Measurements from ENCODE around the gene ATP5F1E.

Gene ATP5F1E

DNA sequence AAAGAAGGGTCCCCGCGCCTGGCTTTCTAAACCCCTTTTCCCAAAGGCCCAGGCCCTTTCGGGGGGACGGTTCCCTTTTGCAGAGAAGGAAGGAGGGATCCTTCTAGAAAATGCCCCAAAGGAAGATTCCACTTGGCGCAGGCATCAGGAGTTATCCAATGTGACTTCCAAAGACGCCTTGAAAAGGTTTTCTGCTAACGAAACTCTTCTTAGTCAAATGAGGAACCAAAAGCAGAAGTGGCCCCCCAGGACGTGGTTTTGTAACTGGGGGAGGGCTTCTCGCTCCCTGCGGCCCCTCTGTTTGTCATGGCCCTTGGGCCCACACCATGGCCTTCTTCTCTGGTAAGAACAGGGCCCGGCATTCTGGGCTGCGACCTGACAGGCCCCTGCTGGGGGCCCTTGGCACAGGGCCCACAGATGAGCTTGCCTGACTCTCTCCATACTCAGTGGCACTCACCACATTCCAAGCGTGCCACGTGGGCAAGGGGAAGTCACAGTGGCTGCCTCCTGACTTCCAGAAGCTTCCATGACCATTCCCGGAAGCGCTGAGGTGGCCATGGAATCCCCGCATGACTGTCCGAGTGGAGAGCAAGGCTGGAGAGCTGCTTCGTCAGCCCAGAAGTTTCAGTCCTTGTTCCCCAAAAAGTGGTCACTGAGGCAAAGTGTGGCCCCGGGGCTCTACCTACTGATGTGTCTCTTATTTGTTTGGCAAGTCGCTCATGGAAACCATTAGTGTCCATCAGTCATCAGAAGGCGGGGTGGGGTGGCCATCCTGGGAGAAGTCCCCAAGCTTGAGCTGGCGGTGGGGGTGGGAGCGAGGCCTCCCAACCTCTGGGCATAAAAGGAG lies 24.2 kb downstream of the ATP5F1E start:
- DNase-seq (ENCODE audit: extremely low spot score), result no peak
- CTCF ChIA-PET, result no interaction called here
- TF ChIP-seq BHLHE40 (IDR thresholded peaks at IDR 0.05; ENCODE audit: borderline replicate concordance), result no peak
- TF ChIP-seq ELF4 (IDR thresholded peaks at IDR 0.05), result no peak
- no peak for TF ChIP-seq SP1 (IDR thresholded peaks at IDR 0.05)
- TF ChIP-seq ZNF384 (IDR thresholded peaks at IDR 0.05), result no peak
- TF ChIP-seq TARDBP (IDR thresholded peaks at IDR 0.05), result no peak
- TF ChIP-seq CTBP1 (IDR thresholded peaks at IDR 0.05; ENCODE audit: borderline replicate concordance), result no peak
- no peak for TF ChIP-seq ARNT (IDR thresholded peaks at IDR 0.05)
- TF ChIP-seq FOXA1 (IDR thresholded peaks at IDR 0.05), result no peak
- TF ChIP-seq LEF1 (IDR thresholded peaks at IDR 0.05; ENCODE audit: borderline replicate concordance), result no peak
- no peak for TF ChIP-seq NFRKB (IDR thresholded peaks at IDR 0.05)
- POLR2A ChIA-PET, result interaction anchor here (1.9 kb wide), 1 partner anchor 24 kb away, joined by 10 read pairs; the partner anchor contains the start of gene ATP5F1E

DNA sequence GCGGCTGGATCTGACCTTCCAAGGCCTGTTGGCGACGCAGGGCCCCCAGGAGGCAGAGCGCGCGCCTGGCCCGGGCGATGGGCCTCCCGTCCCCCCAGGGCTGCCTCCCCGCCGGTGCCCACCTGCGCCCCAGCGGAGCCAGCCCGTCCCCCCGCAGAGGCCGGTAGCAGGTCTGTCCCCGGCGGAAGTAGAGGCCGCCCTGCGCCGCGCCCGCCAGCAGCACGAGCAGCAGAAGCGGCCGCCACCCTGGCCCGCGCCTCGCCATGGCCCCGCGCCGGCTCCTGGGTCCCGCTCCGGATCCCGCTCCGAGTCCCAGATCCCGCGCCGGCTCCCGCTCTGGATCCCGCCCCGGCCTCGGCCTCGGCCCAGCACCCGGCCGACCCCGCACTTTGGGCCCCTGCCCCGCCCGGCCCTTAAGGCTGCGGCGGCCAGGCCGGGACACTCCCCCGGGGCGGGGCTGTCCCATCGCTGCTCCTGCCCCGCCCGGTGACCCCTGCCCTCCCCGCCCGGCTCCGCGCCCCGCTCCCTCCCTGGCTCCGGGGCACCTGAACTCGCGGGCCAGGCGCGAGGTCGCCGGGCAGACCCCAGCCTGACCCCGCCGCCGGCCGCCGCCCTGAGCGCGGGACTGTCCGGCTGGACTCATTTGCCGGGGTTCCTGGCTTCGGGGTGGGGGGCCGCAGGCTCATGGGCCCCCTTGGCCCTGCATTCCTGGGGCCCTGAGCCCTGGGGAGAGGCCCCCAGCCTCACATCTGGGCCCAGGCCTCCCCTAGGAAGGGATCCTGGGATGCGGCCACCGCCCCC lies 25.1 kb downstream of the ATP5F1E start, which contains the start of gene CTSZ:
Gene CTSZ, minus strand, starts transcription at position 391 of the 801 bp plus-strand sequence. Its CDS starts 126 bp downstream, at position 265.
- ChIA-PET POLR2A (no interaction called here), CTCF (no interaction called here)
- no peak for TF ChIP-seq CTBP1 (IDR thresholded peaks at IDR 0.05; ENCODE audit: borderline replicate concordance)
- TF ChIP-seq FOXA1 (IDR thresholded peaks at IDR 0.05), result no peak
- no peak for TF ChIP-seq FOXK2 (IDR thresholded peaks at IDR 0.05)
- TF ChIP-seq, protein P1, sequence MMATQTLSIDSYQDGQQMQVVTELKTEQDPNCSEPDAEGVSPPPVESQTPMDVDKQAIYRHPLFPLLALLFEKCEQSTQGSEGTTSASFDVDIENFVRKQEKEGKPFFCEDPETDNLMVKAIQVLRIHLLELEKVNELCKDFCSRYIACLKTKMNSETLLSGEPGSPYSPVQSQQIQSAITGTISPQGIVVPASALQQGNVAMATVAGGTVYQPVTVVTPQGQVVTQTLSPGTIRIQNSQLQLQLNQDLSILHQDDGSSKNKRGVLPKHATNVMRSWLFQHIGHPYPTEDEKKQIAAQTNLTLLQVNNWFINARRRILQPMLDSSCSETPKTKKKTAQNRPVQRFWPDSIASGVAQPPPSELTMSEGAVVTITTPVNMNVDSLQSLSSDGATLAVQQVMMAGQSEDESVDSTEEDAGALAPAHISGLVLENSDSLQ (IDR thresholded peaks at IDR 0.05), result no peak
- no peak for TF ChIP-seq ARNT (IDR thresholded peaks at IDR 0.05)
- no peak for TF ChIP-seq BHLHE40 (IDR thresholded peaks at IDR 0.05; ENCODE audit: borderline replicate concordance)
- no peak for TF ChIP-seq HDGF (IDR thresholded peaks at IDR 0.05; ENCODE audit: borderline replicate concordance)
- no peak for TF ChIP-seq ELF4 (IDR thresholded peaks at IDR 0.05)
- no peak for TF ChIP-seq ZNF384 (IDR thresholded peaks at IDR 0.05)
- no peak for TF ChIP-seq L3MBTL2 (conservative IDR thresholded peaks at IDR 0.05)
- TF ChIP-seq FOXM1 (IDR thresholded peaks at IDR 0.05; ENCODE audit: borderline replicate concordance), result no peak
- TF ChIP-seq SP1 (IDR thresholded peaks at IDR 0.05), result no peak
- TF ChIP-seq NFRKB (IDR thresholded peaks at IDR 0.05), result no peak
- no peak for TF ChIP-seq TARDBP (IDR thresholded peaks at IDR 0.05)
- TF ChIP-seq LEF1 (IDR thresholded peaks at IDR 0.05; ENCODE audit: borderline replicate concordance), result no peak
- no peak for TF ChIP-seq SUZ12 (IDR thresholded peaks at IDR 0.05)
- no peak for DNase-seq (ENCODE audit: extremely low spot score)

DNA sequence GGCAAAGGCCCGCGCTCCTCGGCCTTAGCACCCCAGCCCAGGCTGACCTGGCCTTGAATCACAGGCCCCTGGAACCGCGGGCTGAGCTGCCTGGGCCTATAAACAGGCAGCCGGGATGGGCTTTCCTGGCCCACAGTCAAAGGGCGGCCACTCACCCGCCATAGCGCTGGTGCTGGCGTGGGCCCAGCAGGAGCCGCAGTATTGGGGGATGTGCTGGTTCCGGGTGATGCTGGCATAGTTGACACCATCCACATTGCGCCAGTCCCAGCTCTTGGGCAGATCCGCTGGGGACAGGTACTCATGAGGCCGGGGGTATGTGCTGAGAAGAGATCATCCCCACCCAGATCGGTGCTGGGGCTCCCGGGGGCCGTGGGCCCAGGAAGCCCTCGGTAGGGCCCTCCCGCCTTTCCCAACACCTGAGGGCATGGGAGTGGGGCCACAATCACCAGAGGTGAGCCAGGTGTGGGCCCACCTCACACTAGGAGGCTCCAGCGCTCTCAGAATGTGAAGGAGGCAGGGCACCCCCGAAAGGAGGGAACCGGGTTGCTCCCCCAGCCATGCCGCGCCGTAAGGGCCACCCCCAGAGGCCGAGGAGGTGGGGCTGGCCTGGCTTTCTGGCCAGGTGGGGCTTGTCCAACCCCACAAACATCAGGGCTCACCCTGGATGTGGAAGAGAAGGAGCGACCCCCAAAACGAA lies 25.8 kb downstream of the ATP5F1E start:
- no peak for TF ChIP-seq LEF1 (IDR thresholded peaks at IDR 0.05; ENCODE audit: borderline replicate concordance)
- no peak for TF ChIP-seq BHLHE40 (IDR thresholded peaks at IDR 0.05; ENCODE audit: borderline replicate concordance)
- no peak for TF ChIP-seq TARDBP (IDR thresholded peaks at IDR 0.05)
- TF ChIP-seq ARNT (IDR thresholded peaks at IDR 0.05), result no peak
- no peak for TF ChIP-seq SP1 (IDR thresholded peaks at IDR 0.05)
- ChIA-PET POLR2A (no interaction called here), CTCF (no interaction called here)
- no peak for DNase-seq (ENCODE audit: extremely low spot score)

DNA sequence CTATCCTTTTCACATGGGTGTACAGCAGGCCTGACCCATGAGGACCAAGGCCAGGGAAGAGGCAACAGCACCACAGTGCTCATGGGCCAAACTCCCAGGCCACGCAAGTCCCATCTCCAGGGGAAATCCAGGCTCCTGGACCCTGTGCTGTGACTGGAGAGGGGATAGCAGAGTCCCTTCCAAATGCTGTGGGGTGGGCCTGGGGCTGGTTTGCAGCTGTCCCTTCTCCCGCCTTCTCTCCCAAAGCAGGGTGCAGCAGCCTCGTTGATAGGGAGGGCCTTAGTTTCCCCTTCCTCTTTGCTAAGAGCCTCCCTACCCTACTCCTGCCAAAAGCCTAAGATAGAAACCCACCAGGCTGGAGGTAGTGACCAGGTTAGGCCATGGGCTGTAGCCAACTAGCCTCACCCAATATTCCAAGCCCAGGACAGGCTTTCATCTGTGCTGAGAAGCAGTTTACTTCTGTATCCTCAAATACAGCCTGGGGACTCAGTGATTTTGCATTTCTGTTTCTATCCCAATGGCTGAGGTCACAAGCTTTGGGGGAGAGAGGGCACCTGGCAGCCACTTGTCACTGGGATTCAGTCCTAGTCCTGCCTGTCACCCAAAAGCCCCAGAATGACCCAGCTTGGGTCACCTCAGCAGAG lies 26.5 kb downstream of the ATP5F1E start:
- TF ChIP-seq ZNF384 (IDR thresholded peaks at IDR 0.05) (no peak), LEF1 (IDR thresholded peaks at IDR 0.05; ENCODE audit: borderline replicate concordance) (no peak), FOXM1 (IDR thresholded peaks at IDR 0.05; ENCODE audit: borderline replicate concordance) (no peak), ARNT (IDR thresholded peaks at IDR 0.05) (no peak), FOXK2 (IDR thresholded peaks at IDR 0.05) (no peak), CTBP1 (IDR thresholded peaks at IDR 0.05; ENCODE audit: borderline replicate concordance) (no peak), NFRKB (IDR thresholded peaks at IDR 0.05) (no peak), SP1 (IDR thresholded peaks at IDR 0.05) (no peak), TARDBP (IDR thresholded peaks at IDR 0.05) (no peak), HDGF (IDR thresholded peaks at IDR 0.05; ENCODE audit: borderline replicate concordance) (no peak), FOXA1 (IDR thresholded peaks at IDR 0.05) (no peak), SUZ12 (IDR thresholded peaks at IDR 0.05) (no peak), ELF4 (IDR thresholded peaks at IDR 0.05) (no peak), BHLHE40 (IDR thresholded peaks at IDR 0.05; ENCODE audit: borderline replicate concordance) (no peak), L3MBTL2 (conservative IDR thresholded peaks at IDR 0.05) (no peak)
- TF ChIP-seq, protein P1 (IDR thresholded peaks at IDR 0.05), result no peak
- no peak for DNase-seq (ENCODE audit: extremely low spot score)
- CTCF ChIA-PET, result no interaction called here
- POLR2A ChIA-PET, result no interaction called here

DNA sequence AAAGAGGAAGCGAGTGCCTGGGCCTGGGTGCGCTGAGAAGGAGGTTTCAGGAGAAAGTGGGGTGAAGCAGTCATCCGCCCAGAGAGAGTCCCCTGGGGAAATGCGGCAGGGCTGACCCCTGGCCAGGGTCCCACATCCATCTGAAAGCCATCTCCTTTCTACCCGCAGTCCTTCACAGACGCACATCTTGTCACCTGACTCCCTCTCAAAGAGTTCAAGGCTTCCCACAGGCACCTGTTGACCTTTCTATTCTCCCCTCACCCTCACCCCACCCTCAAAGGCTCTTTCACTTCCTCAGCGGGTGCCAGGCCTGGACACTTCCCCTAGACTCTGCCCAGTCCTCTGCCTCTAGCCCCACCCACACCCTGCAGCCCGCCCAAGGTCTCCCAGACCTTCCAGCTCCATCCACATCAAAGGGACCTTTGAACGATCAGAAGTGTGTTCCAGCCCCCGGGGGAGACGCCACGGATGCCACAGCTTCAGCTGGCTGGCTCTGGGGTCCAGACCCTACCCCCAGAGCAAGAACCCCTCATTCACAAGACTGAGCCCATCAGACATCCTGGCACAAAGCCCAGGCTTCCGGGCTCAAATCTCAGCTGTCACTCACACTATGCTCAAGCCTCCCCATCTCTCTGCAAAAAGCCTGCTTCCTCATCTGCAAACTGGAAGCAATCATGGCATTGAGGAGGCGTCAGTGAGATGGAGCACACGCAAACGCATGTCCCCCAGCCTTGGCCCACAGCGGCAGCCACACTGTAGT lies 27.2 kb downstream of the ATP5F1E start:
- CTCF ChIA-PET, result no interaction called here
- TF ChIP-seq, protein P1 (IDR thresholded peaks at IDR 0.05), result peak; percentile 23; the same call in 1 of the 2 replicates
- no peak for TF ChIP-seq LEF1 (IDR thresholded peaks at IDR 0.05; ENCODE audit: borderline replicate concordance)
- DNase-seq (ENCODE audit: extremely low spot score), result no peak
- POLR2A ChIA-PET, result no interaction called here

Measured in HEK293T (cell line).